SKM-1 treated with dmso at 0.1 percent for 144 hours (cell line): Measurements from ENCODE around the gene ATP2B2.

Source experiments
- DNase-seq: peaks from one replicate; lab custom pipeline; 2025; ENCODE audit not compliant: unreplicated experiment; lab: John Stamatoyannopoulos, UW

The ATP2B2 gene

DNA sequence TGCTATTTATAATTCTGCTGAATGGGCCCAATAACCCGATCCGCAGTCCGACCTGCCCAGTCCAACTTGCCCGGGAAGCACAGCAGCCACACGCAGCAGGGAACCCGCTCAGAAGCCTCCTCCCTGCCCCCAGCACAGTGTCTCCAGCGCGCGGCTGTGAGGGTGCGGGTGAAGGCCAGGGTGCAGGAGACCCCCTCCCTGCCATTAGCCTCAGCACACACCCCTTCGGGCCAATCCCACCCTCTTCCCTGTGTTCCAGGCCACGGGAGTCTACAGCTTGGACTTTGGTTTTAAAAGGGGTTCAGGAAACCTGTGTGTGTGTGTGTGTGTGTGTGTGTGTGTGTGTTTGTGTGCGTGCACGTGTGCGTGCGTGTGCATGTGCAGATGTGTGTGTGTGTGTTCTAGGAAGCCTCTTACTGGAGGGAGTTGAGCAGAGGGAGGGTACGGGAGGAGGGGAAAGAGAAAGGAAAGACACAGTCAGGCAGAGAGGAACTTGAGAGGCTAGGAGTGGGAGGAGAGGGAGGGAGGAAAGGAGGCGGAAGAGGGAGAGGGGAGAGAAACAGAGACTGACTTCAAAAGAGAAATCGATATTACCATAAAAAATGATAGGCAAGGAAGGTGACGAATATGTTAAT is 34.2 kb downstream of the ATP2B2 start:
- DNase-seq = no peak

DNA sequence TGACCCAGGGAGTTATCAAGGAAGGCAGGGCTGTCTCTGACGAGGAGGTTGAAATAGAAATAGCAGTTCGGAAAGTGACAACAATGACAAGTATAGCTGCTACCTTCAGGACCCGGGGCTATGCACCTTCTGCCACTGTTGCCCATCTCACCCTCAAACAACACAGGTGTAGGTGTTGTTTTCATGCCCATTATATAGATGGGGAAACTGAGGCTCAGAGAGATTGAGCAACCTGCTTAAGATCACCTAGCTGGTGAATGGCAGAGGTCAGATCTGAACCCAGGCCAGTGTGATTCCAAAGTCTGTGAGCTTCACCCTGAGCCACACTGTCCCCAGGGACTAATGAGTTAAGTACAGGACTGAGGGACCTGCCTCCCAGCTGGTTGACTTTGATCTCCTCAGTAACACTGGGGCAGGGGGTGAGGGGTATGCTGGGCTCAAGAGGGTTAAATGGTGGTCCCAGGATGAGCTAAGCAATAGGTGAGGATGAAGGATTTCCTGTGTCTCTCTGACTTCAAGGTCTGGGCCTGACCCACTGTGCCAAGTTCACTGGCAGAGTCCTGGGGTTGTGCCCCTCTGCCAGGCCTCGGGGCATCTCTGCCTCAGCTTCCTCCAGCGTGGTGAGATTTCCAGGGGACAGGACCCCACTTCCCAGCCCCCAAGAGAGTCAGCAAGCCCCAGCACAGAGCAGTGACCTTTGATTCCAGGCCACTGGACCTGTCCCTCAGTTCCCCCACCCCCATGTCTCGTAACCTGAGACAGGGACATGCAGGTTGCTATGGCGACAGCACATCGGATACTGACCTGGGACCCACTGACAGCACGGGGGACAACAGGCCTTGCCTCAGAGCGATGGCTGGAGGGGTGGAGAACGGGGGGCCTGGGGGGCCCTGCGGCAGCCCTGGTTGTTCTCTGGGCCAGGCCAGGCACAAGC is 35.0 kb downstream of the ATP2B2 start:
- no peak for DNase-seq

- DNase-seq = no peak
Measured at GRCh38 chr3:10469441-10470119, 35.8 kb downstream of the ATP2B2 start.

GRCh38 chr3:10468613-10469354 is 36.6 kb downstream of the ATP2B2 start:
- no peak for DNase-seq

- DNase-seq = no peak
Measured at GRCh38 chr3:10467904-10468612, 37.3 kb downstream of the ATP2B2 start.

- no peak for DNase-seq
Measured at GRCh38 chr3:10467204-10467603, 38.2 kb downstream of the ATP2B2 start.

DNA sequence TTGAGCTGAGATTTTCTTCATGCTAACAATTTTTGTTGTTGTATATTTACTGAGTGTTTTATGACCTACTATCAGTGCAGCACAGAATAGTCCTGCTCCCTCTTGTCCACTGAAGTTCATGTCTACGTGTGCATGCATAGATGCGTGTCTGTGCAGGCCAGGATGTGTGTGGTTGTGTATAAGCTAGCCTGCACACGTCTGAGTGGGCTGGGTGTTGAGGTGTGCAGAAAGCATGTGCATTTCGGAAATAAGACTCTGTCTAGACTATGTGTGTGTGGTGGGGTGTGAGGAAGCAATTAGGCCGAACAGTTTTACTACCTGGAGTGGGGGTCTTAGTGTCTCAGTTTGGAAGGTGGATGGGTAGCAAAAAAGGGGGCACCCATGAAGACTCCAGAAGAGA is 39.2 kb downstream of the ATP2B2 start:
- DNase-seq = no peak

DNA sequence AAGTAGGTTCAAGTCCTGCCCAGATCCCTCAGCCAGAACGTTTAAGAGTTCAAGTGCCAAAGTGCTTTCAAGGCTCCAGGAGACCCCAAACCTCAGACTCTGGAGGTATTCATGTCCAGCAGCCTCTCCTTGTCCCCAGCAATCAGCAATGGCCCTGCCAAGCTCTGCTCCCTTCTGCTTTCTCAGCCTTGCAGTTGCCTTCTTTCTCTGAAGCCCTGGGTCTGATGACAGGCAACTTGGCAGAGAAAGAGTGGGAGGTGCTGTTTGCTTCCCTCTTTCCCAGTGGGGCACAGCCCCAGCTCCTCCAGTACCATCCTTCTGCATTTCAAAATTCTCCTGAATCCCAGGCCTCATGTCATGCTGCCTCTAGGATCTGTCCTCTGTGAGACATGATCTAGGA is 40.2 kb downstream of the ATP2B2 start:
- DNase-seq = no peak

GRCh38 chr3:10463533-10464434 is 41.6 kb downstream of the ATP2B2 start:
- DNase-seq = no peak

GRCh38 chr3:10462641-10463532 is 42.5 kb downstream of the ATP2B2 start:
- no peak for DNase-seq

DNA sequence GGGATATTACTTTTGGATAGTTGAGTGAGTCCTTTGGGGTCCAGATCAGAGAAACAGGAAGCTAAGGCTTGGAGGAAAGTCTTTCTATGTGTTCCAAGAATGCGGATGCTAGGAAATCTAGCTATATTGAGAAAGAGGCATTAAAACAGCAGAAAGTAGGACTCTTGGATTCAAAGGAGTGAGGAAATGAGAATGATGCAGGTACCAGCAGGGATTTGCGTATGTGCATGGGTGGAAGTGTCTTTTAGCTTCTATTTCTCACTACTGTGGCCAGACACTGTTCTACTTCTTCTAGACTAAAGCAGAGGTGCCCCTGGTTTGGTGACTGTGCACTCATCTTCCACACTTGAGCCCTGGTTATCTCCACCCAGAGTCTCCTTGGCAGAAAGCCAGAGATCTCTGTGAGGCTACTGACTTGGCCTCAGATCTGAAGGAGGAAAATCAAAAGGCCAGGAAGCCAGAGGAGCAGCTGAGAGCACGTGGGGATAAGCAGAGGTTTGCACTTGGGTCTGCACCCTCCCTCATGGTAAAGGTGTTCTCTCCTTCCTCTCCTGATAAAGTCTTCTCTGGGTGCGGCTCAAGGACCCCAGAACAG is 44.3 kb downstream of the ATP2B2 start:
- DNase-seq = no peak

- DNase-seq = no peak
Measured at GRCh38 chr3:10459954-10460754, 45.2 kb downstream of the ATP2B2 start.

DNA sequence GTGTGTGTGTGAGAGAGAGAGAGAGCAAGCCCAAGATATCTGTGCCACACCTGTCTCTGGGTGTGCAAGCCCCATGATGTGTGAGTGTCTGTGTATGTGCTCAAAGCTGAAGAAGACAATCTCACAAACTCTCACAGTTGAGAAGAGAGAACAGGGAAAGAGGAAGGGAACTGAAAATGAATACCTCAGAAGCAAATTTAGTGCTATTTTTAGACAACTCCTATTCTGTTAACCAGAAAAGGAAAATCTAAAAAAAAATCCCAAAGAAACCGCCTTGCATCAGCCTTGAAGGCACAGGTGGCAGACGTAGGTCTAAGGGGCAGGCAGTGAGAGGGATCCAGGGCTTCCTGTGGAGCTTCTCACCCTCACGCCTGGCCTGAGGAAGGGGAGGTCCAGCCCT is 47.8 kb downstream of the ATP2B2 start:
- no peak for DNase-seq

DNA sequence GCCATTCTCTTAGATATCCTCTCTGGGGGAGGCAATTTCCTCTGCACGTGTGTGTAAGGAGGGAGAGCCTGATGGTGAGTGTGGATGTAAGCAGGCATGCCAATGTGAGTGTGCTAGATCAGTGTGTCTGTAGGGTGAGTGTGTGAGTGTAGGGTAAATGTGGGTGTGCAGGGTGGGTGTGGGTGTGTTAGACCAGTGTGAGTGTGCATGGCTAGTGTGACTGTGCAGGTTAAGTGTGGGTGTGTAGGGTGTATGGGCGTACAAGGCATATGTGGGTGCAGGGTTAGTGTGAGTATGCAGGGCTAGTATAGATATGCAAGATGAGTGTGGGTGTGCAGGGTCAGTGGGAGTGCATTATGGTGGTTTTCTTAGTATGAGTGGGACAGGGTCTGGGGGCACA is 48.4 kb downstream of the ATP2B2 start:
- DNase-seq = no peak

DNA sequence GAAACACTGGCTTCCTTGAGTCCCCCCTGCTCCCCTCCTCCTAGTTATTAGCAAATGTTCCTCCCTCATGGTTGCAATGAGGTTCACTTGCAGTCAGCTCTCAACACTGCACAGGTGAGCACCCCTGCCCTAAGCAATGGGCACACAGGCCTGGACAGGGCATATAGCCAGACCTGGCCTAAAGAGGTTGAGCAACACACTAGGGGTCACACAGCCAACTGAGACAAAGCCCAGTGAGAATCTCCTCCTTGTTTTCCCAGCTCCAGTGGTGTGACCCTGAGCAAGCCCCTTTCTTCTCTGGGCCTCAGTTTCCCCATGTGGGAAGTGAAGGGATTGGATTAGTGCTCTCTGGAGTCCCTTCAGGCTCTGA is 49.9 kb downstream of the ATP2B2 start:
- DNase-seq = no peak

GRCh38 chr3:10454907-10455544 is 50.4 kb downstream of the ATP2B2 start:
- DNase-seq = no peak
